Ascending aorta (tissue), 2 donors: Measurements from ENCODE around the gene ADRM1. TPM values are rescaled to one million over a fixed set of nuclear protein-coding genes. Genes with fewer than 3 reads are reported as not detected.

Source experiments
- DNase-seq, 2 donors: peaks; one replicate each; pipeline ENCODE4 v3.0.0-alpha.2; 2019; ENCODE audit warnings: low spot score in 2 of 2
- H3K27ac ChIP-seq, 2 donors: fragments of 200-600 bp; sonication (generic); one replicate each; pipeline ENCODE4 v1.5.1; 2016 to 2017; ENCODE audit warnings: mild to moderate bottlenecking in 1 of 2
- H3K27me3 ChIP-seq: fragments of 200-600 bp; sonication (generic); one replicate; pipeline ENCODE4 v1.5.1; 2017
- H3K36me3 ChIP-seq, 2 donors: fragments of 200-600 bp; sonication (generic); one replicate each; pipeline ENCODE4 v1.5.1; 2016
- H3K4me1 ChIP-seq, 2 donors: fragments of 200-600 bp; sonication (generic); one replicate each; pipeline ENCODE4 v1.5.1; 2016 to 2017; ENCODE audit warnings: mild to moderate bottlenecking in 1 of 2
- H3K4me3 ChIP-seq, 2 donors: fragments of 200-600 bp; sonication (generic); one replicate each; pipeline ENCODE4 v1.5.1; 2016 to 2017; ENCODE audit warnings: mild to moderate bottlenecking in 1 of 2
- H3K9me3 ChIP-seq, 2 donors: fragments of 200-600 bp; sonication (generic); one replicate each; pipeline ENCODE4 v1.5.1; 2016
- intact Hi-C: fragments of 100-400 bp; cut with DNase I; formaldehyde crosslinking; loops from one replicate; pipeline ENCODE4 v1.15.1; 2023
- total RNA-seq: library from RNA; depleted of rRNA; stranded (reverse); fragments of >200 nt; gene quantifications from one replicate; pipeline ENCODE4 v1.1.0, GENCODE V29; 2016
- TF ChIP-seq, protein P1 (sequence below), 3 experiments: fragments of 200-600 bp in 2 of 3; fragments of 450-650 bp in 1 of 3; sonication (generic) in 2 of 3; IDR thresholded peaks; one replicate each; pipeline ENCODE4 v1.5.1; 2016 to 2019; ENCODE audit warnings: antibody characterized with exemption in 3 of 3, mild to moderate bottlenecking in 1 of 3, moderate library complexity in 1 of 3

The ADRM1 gene
- total RNA-seq, 1 donor from 2014 or later = 236 TPM

GRCh38 chr20:62329389-62330377 is 26.9 kb downstream of the ADRM1 start:
- intact Hi-C loops = no loop called here
- H3K4me3 ChIP-seq = no peak overlapping the region
- no peak for DNase-seq
- H3K9me3 ChIP-seq = no peaks in the 10 kb centered on the region
- H3K36me3 ChIP-seq = peaks cover 93 to 97% of the 10 kb centered on the region in 2 donors
- no peaks in the 10 kb centered on the region for H3K4me1 ChIP-seq
- TF ChIP-seq, protein P1, sequence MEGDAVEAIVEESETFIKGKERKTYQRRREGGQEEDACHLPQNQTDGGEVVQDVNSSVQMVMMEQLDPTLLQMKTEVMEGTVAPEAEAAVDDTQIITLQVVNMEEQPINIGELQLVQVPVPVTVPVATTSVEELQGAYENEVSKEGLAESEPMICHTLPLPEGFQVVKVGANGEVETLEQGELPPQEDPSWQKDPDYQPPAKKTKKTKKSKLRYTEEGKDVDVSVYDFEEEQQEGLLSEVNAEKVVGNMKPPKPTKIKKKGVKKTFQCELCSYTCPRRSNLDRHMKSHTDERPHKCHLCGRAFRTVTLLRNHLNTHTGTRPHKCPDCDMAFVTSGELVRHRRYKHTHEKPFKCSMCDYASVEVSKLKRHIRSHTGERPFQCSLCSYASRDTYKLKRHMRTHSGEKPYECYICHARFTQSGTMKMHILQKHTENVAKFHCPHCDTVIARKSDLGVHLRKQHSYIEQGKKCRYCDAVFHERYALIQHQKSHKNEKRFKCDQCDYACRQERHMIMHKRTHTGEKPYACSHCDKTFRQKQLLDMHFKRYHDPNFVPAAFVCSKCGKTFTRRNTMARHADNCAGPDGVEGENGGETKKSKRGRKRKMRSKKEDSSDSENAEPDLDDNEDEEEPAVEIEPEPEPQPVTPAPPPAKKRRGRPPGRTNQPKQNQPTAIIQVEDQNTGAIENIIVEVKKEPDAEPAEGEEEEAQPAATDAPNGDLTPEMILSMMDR (IDR thresholded peaks at IDR 0.05) = no peak
- no peaks in the 10 kb centered on the region for H3K27me3 ChIP-seq
- H3K27ac ChIP-seq = no peak overlapping the region

DNA sequence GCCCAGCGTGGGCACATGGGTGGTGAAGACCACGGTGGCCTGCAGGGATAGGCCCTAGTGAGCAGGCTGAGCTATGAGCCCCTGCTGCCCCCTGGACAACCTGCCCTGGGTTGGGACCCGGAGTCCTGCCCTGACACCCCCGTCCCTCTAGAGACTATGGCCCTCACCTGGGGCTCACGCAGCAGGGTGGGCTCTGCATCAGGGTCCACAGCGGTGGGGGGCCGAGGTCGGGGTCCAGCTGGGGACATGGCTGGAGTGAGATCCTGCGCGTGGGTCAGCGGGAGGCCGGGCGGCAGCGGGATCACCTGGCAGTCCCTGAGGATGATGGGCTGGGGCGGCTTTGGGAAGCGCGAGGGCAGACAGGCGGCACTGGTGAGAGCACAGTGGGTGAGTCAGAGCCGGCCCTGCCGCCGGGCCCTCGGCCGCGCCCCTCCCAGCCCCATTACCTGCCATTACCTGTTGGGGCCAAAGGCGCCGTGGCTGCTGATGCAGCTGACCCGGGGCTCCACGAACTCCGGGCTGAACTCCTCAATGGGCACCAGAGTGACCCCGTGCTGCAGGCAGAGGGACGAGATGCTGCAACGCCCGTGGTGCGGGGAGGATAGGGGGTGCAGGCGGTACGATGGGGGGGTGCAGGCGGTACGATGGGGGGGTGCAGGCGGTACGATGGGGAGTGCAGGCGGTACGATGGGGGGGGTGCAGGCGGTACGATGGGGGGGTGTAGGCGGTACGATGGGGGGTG is 27.9 kb downstream of the ADRM1 start:
- intact Hi-C loops = no loop called here
- H3K27ac ChIP-seq = no peak overlapping the region
- no peaks in the 10 kb centered on the region for H3K4me1 ChIP-seq
- no peaks in the 10 kb centered on the region for H3K27me3 ChIP-seq
- H3K9me3 ChIP-seq = no peaks in the 10 kb centered on the region
- DNase-seq = no peak
- TF ChIP-seq, protein P1 (IDR thresholded peaks at IDR 0.05) = no peak
- H3K36me3 ChIP-seq = peaks cover 92 to 97% of the 10 kb centered on the region in 2 donors
- no peak overlapping the region for H3K4me3 ChIP-seq

- H3K36me3 ChIP-seq = peaks cover 94 to 98% of the 10 kb centered on the region in 2 donors
- intact Hi-C loops = no loop called here
Observed at GRCh38 chr20:62331347-62331746, 28.6 kb downstream of the ADRM1 start.

DNA sequence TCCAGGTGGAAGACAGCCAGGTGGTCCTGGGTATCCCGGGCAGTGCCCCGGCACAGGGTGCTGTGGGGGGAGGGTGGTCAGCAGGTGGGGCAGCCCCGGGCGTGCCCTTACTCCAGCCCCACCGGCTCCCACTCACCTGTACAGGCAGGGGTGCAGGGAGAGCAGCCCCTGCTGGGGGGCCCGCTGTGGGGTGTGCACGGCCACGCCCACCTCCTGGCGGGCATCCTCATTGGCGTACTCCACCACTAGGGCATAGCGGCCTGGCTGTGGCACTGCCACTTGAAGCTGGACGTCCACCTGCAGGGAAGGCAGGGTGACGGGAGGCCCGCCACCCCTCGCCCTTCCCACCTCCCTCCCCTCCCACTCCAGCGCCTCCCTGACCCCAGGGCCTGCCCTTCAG is 29.6 kb downstream of the ADRM1 start:
- no peak overlapping the region for H3K27ac ChIP-seq
- peaks cover 94 to 98% of the 10 kb centered on the region in 2 donors for H3K36me3 ChIP-seq
- H3K9me3 ChIP-seq = no peaks in the 10 kb centered on the region
- H3K27me3 ChIP-seq = no peaks in the 10 kb centered on the region
- no peaks in the 10 kb centered on the region for H3K4me1 ChIP-seq
- TF ChIP-seq, protein P1 (IDR thresholded peaks at IDR 0.05) = no peak
- H3K4me3 ChIP-seq = no peak overlapping the region
- intact Hi-C loops = no loop called here
- no peak for DNase-seq

More at GRCh38 chr20:62331347-62331746, 28.6 kb downstream of the ADRM1 start:
- TF ChIP-seq, protein P1 (IDR thresholded peaks at IDR 0.05) = no peak
- H3K27me3 ChIP-seq = no peaks in the 10 kb centered on the region
- no peak for DNase-seq
- no peak overlapping the region for H3K27ac ChIP-seq
- H3K4me3 ChIP-seq = no peak overlapping the region
- no peaks in the 10 kb centered on the region for H3K9me3 ChIP-seq
- no peaks in the 10 kb centered on the region for H3K4me1 ChIP-seq

GRCh38 chr20:62332989-62333819 is 30.4 kb downstream of the ADRM1 start:
- no peak overlapping the region for H3K27ac ChIP-seq
- H3K27me3 ChIP-seq = no peaks in the 10 kb centered on the region
- no peak for DNase-seq
- H3K4me1 ChIP-seq = no peaks in the 10 kb centered on the region
- H3K36me3 ChIP-seq = peaks cover 94 to 98% of the 10 kb centered on the region in 2 donors
- no peak overlapping the region for H3K4me3 ChIP-seq
- no peaks in the 10 kb centered on the region for H3K9me3 ChIP-seq
- TF ChIP-seq, protein P1 (IDR thresholded peaks at IDR 0.05) = no peak
- intact Hi-C loops = no loop called here
